T-helper 1 cell (primary cell): ENCODE data around the gene TUBG1.

Experiments used
- DNase-seq, 5 donors: peaks; one replicate each; pipeline ENCODE4 v3.0.0-alpha.2; 2012 to 2020
- total RNA-seq, 4 donors: gene quantifications; one replicate each; lab custom pipeline; 2026; lab: John Stamatoyannopoulos, UW

The TUBG1 gene
- total RNA-seq: 4.0 to 5.9 (median 5.3) reads per million in 4 donors

- peak; percentile 98 to 100 (median 99) for DNase-seq
Measured at GRCh38 chr17:42609182-42609813, at the start of gene TUBG1, which contains the start of gene RETREG3. TSS of gene TUBG1 (plus strand) at chr17:42609683. CDS start at chr17:42609738, 55 bp downstream. TSS of gene RETREG3 (minus strand) at chr17:42609374. CDS start at chr17:42609324, 50 bp downstream.

GRCh38 chr17:42560246-42560645 lies 49.2 kb upstream of the TUBG1 start:
- DNase-seq: no peak

DNA sequence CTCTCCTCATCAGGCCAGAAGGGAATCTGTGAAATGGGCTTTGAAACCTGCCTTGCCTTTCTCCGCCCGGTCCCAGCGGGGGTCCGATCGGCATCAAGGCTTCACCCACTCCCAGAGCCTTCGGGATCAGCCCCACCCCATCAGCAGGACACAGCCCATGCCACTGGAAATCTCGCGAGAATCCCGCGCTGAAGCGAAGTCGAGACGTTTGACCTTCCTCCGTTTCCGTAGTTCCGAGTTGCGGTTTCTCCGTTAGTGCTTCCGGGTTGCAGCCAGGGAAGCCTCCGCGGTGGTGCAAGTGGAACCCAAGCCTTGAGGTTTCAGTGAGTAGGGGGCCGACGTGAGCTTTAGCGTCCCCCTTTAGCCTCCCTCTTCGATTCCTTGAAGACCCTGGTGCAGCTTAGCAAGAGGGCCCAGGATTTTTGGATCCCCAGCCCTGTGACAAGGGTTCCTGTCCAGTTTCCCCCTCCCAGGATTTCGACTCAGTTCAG lies 47.5 kb upstream of the TUBG1 start, which contains the start of gene COASY:
COASY (plus strand) TSS at position 252 of the 491 bp plus-strand sequence. CDS start 475 bp downstream, outside the sequence.
- DNase-seq: peak; percentile 74 to 95 (median 86)

DNA sequence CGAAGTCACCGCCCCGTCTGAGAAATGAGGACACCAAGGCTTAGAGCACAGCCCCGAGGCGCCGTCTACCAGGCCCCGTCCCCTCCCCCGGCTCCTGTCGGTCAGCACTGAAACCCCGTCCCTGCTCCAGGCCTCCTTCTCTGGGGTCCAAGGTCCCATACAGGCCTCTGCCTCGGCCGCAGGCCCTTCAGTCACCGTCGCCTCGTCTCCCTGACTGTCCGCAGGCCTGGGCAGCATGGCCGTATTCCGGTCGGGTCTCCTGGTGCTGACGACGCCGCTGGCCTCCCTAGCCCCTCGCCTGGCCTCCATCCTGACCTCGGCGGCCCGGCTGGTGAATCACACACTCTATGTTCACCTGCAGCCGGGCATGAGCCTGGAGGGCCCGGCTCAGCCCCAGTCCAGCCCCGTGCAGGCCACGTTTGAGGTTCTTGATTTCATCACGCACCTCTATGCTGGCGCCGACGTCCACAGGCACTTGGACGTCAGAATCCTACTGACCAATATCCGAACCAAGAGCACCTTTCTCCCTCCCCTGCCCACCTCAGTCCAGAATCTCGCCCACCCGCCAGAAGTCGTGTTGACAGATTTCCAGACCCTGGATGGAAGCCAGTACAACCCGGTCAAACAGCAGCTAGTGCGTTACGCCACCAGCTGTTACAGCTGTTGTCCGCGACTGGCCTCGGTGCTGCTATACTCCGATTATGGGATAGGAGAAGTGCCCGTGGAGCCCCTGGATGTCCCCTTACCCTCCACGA lies 46.9 kb upstream of the TUBG1 start:
- no peak for DNase-seq

DNA sequence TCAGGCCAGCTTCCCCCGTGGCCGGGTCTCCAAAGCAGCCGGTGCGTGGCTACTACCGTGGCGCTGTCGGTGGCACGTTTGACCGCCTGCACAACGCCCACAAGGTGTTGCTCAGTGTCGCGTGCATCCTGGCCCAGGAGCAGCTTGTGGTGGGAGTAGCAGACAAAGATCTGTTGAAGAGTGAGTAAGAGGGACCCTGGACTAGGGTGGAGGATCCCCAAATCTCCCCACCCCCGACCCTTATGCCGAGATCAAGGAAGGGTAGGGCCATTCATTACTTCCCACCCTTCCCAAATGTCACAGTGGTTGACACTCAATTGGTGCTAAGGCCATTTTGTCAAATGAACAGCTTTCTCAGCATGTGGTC lies 46.4 kb upstream of the TUBG1 start:
- DNase-seq: no peak

GRCh38 chr17:42563543-42563942 lies 45.9 kb upstream of the TUBG1 start:
- no peak for DNase-seq

GRCh38 chr17:42563950-42564349 lies 45.5 kb upstream of the TUBG1 start:
- no peak for DNase-seq

GRCh38 chr17:42564815-42565522 lies 44.5 kb upstream of the TUBG1 start:
- DNase-seq: no peak

- no peak for DNase-seq
Measured at GRCh38 chr17:42565523-42566214, 43.8 kb upstream of the TUBG1 start.

DNA sequence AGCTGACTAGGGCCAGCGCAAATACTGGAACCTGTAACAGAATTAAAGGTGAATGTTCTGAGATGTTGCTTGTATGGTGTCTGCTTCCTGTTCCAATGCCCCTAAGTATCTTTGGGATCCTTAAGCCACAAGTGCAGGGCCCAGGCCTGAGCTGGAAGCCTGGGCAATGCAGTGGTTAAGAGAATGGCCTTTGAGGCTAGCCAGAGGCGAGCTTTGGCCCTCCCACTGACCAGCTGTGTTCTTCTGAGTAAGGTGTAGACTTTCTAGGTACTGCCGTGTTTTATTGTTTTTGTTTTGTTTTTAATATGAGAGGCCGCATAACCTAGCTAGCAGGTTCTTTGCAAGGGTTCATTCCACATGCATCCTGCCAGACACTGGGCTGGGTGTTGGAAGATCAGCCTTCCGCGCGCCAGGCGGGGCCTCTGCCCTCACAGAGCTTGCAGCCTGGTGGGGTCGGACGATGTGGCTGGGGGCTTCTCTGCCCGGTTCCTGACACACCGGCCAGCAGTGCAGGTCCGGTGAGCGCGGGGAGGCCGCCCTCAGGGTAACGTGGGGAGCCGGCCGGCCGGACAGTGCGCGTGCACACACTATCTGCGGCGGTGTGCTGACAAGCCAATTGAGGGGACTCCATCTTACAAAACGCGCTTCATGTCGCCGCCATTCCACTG lies 43.1 kb upstream of the TUBG1 start:
- no peak for DNase-seq

GRCh38 chr17:42566883-42567573 lies 42.5 kb upstream of the TUBG1 start, which contains the start of gene MLX:
TSS of gene MLX (plus strand) at chr17:42567100. CDS start at chr17:42567125, 25 bp downstream.
- peak; percentile 87 to 94 (median 89) for DNase-seq

- DNase-seq: no peak
Measured at GRCh38 chr17:42568341-42569111, 41.0 kb upstream of the TUBG1 start.

GRCh38 chr17:42571435-42572225 lies 37.9 kb upstream of the TUBG1 start:
- DNase-seq: no peak

DNA sequence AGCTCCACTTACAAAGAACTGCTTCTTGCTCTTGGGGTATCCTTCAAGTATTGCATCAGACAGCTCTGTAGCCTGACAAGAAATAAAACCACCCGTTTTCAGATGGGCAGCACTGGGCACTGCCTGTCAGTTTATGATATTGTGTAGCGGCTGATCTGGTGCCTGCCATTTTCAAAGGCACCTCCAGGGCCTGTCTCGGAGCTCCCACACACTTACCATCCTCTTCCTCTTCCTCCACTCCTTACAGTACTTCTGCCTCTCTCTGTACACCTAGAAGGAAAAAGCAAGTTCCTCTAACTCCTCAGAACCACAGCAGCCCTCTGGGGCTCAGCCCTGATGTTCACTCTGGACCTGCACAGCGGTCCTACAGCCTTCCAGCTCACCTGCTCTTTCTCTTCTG lies 36.4 kb upstream of the TUBG1 start:
- no peak for DNase-seq

GRCh38 chr17:42574463-42574862 lies 35.0 kb upstream of the TUBG1 start:
- DNase-seq: no peak

GRCh38 chr17:42577140-42577531 lies 32.3 kb upstream of the TUBG1 start:
- DNase-seq: no peak

DNA sequence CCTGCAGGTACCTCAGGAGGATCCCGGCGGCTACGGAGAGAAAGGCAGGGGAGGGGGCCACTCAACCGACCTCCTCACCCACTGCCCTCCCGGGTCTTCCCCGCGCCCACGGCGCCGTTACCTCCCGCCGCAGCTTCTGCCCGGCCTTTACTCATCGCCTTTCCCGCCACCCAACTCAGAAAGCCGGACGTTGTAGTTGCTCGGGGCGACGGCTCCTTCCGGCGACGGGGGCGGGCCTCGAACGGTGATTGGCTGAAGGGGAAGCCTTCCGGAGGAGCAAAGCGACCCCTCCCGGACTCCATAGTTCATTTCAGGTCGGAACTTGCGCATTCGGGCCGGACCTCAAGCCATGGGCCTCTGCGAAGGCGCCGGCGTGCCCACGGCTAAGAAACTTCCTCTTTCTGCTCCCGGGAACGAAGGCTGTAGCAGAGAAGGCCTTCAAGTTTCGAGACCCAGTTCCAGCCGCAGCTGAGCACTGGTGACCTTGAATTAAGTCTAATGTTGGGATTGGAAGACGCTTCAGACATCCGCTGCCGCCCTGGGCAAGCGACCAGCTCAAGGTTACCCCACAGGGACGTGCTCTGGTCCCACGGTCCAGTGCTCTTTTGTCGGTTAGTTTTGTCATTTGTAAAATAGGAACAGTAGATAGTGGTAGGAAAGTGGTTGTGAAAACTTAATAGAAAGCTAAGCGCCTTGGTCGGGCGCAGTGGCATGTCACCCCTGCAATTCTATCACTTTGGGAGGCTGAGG lies 31.8 kb upstream of the TUBG1 start, which contains the start of gene PSMC3IP:
PSMC3IP (minus strand) TSS at position 198 of the 750 bp plus-strand sequence; CDS start at position 155, 43 bp downstream.
- DNase-seq: peak; percentile 82 to 93 (median 88)

GRCh38 chr17:42578282-42578869 lies 31.1 kb upstream of the TUBG1 start:
- peak in 4 of 5 donors; percentile 47 to 67 (median 56) for DNase-seq
